Stimulated activated CD8-positive, alpha-beta memory T cell treated with anti-CD3 and anti-CD28 coated beads, Interleukin-15, amount 100 ng/mL, for 4 hours (primary cell): ENCODE results near the gene NUDT2.

Experiments used
- DNase-seq, 2 donors: peaks; one replicate each; pipeline ENCODE4 v3.0.0-alpha.2; 2020; ENCODE audit warnings: low read depth in 2 of 2

The NUDT2 gene

GRCh38 chr9:34385561-34386230 lies 56.3 kb downstream of the NUDT2 start:
- DNase-seq: no peak

DNA sequence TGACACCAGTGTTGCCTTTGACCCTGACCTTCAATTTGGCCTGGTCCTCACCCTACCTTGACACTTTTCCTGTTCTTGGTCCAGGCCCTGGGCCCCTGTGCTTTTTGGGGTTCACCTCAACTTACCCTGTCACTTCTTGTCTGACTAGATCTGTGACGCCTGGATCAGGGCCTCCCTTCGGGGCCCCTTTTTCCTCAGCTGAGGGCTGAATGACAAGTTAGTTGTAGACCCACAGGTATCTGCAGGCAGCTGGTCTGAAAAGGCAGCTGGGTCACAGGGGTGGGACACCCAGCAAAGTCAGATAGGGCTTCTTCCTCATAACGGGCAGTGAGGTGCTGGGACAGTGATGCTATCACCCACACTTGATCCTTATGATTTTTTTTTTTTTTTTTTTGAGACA lies 57.3 kb downstream of the NUDT2 start:
- DNase-seq: no peak

DNA sequence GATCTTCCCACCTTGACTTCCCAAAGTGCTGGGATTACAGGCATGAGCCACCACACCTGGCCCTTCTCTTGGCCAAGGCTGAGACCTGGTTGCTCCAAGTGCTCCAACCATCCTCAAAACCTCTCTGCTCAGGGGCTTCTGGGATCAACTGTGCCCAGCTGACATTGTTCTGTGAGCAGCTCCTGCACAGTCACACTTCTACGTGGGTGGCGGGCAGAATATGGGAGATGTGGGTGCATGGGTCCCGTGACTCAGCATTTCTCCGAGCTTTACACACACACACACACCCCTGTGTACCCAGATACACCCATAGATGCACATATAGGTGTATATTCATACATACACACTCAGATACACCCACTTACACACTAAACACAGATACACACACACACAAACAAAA lies 57.9 kb downstream of the NUDT2 start:
- DNase-seq: no peak

GRCh38 chr9:34392511-34392910 lies 63.1 kb downstream of the NUDT2 start:
- no peak for DNase-seq
